Chondrocyte (in vitro differentiated cells): ENCODE results near the gene DNAJC10. TPM values are rescaled to one million over a fixed set of nuclear protein-coding genes. Genes with fewer than 3 reads are reported as not detected.
"Not testable (repeated sequence)": the region's sequence is repeated elsewhere in the genome, so short reads cannot be mapped to it uniquely, and the experiment has no call there.

Experiments
- DNase-seq: peaks from one replicate; pipeline ENCODE4 v3.0.0; 2021; ENCODE audit warnings: mixed read lengths, low spot score
- H3K27ac Mint-ChIP-seq: one replicate; pipeline ENCODE4 v1.8.0; 2021; ENCODE audit warnings: mild to moderate bottlenecking, moderate library complexity, mixed read lengths; ENCODE audit not compliant: unreplicated experiment
- H3K27me3 Mint-ChIP-seq: 2 replicates; pipeline ENCODE4 v1.8.0; 2021; ENCODE audit warnings: low read depth, mixed read lengths
- H3K36me3 Mint-ChIP-seq: 2 replicates; pipeline ENCODE4 v1.8.0; 2021; ENCODE audit warnings: low read depth, mixed read lengths
- H3K4me1 Mint-ChIP-seq: 2 replicates; pipeline ENCODE4 v1.8.0; 2021; ENCODE audit warnings: low read depth, mild to moderate bottlenecking, mixed read lengths
- H3K4me3 Mint-ChIP-seq: one replicate; pipeline ENCODE4 v1.8.0; 2021; ENCODE audit warnings: mild to moderate bottlenecking, moderate library complexity, mixed read lengths; ENCODE audit not compliant: unreplicated experiment
- H3K9me3 Mint-ChIP-seq: 2 replicates; pipeline ENCODE4 v1.8.0; 2021; ENCODE audit warnings: low read depth, mixed read lengths
- CTCF ChIP-seq: fragments of 200-600 bp; sonication (generic); IDR thresholded peaks from 2 replicates; pipeline ENCODE4 v1.5.0; 2021; ENCODE audit warnings: antibody characterized with exemption, mild to moderate bottlenecking, moderate library complexity
- total RNA-seq: library from RNA; stranded (reverse); gene quantifications from 3 replicates; pipeline ENCODE4 v1.2.1, GENCODE V29; 2021

DNAJC10 gene
- total RNA-seq, 1 donor from 2014 or later, result 178 TPM

GRCh38 chr2:182716650-182716979 lies 558 bp downstream of the DNAJC10 start:
- H3K27me3 Mint-ChIP-seq, result no peaks in the 10 kb centered on the region
- DNase-seq, result no peak
- no peaks in the 10 kb centered on the region for H3K36me3 Mint-ChIP-seq
- no peaks in the 10 kb centered on the region for H3K9me3 Mint-ChIP-seq
- no peaks in the 10 kb centered on the region for H3K4me1 Mint-ChIP-seq
- H3K27ac Mint-ChIP-seq, result no peak overlapping the region
- no peak overlapping the region for H3K4me3 Mint-ChIP-seq
- TF ChIP-seq CTCF, result no peak

- peak overlapping the region; percentile 1 for H3K4me3 Mint-ChIP-seq
- no peaks in the 10 kb centered on the region for H3K9me3 Mint-ChIP-seq
- no peak for DNase-seq
- no peaks in the 10 kb centered on the region for H3K4me1 Mint-ChIP-seq
- no peak for TF ChIP-seq CTCF
- H3K27ac Mint-ChIP-seq, result peak overlapping the region; percentile 2
- no peaks in the 10 kb centered on the region for H3K36me3 Mint-ChIP-seq
- H3K27me3 Mint-ChIP-seq, result no peaks in the 10 kb centered on the region
Measured at GRCh38 chr2:182717416-182717815, 1.4 kb downstream of the DNAJC10 start.

- H3K9me3 Mint-ChIP-seq, result no peaks in the 10 kb centered on the region
- H3K27me3 Mint-ChIP-seq, result no peaks in the 10 kb centered on the region
- H3K36me3 Mint-ChIP-seq, result no peaks in the 10 kb centered on the region
- H3K4me3 Mint-ChIP-seq, result peak overlapping the region; percentile 1
- H3K27ac Mint-ChIP-seq, result peak overlapping the region; percentile 2
- TF ChIP-seq CTCF, result no peak
- DNase-seq, result no peak
- no peaks in the 10 kb centered on the region for H3K4me1 Mint-ChIP-seq
Measured at GRCh38 chr2:182717816-182718215, 1.8 kb downstream of the DNAJC10 start.

- Mint-ChIP-seq H3K4me3 (no peak overlapping the region), H3K9me3 (no peaks in the 10 kb centered on the region), H3K4me1 (no peaks in the 10 kb centered on the region)
Measured at GRCh38 chr2:182718459-182718858, 2.4 kb downstream of the DNAJC10 start.

GRCh38 chr2:182719116-182719515 lies 3.1 kb downstream of the DNAJC10 start:
- not testable (repeated sequence) for H3K27me3 Mint-ChIP-seq, H3K27ac Mint-ChIP-seq, H3K36me3 Mint-ChIP-seq, H3K4me3 Mint-ChIP-seq, H3K9me3 Mint-ChIP-seq, DNase-seq, H3K4me1 Mint-ChIP-seq

More at GRCh38 chr2:182718459-182718858, 2.4 kb downstream of the DNAJC10 start:
- Mint-ChIP-seq H3K27ac (no peak overlapping the region), H3K36me3 (peaks cover 2% of the 10 kb centered on the region), H3K27me3 (no peaks in the 10 kb centered on the region)
- no peak for DNase-seq
- no peak for TF ChIP-seq CTCF

GRCh38 chr2:182724656-182725055 lies 8.6 kb downstream of the DNAJC10 start:
- Mint-ChIP-seq H3K36me3 (peaks cover 15% of the 10 kb centered on the region), H3K4me3 (no peak overlapping the region), H3K4me1 (peaks cover 5% of the 10 kb centered on the region), H3K9me3 (no peaks in the 10 kb centered on the region), H3K27me3 (no peaks in the 10 kb centered on the region), H3K27ac (no peak overlapping the region)
- no peak for DNase-seq
- TF ChIP-seq CTCF, result no peak
